HCT116 (cell line): ENCODE data around the gene ATOH8. TPM values are rescaled to one million over a fixed set of nuclear protein-coding genes. Genes with fewer than 3 reads are reported as not detected.
A peak's percentile ranks its signal among the peaks of the same experiment; 100 is the strongest.

Experiments
- ATAC-seq: fragments of 200-7000 bp; cut with Tn5 transposase; 2 replicates; pipeline ENCODE4 v1.9.1; 2020; ENCODE audit warnings: mild to moderate bottlenecking, moderate library complexity
- BruUV-seq: library from RNA; stranded (reverse); fragments of 400-500 nt; replicated peaks from 2 replicates; lab custom pipeline; 2021; lab: Mats Ljungman, UMichigan
- CTCF ChIA-PET: fragments of 300-600 bp; sonication (Branson Sonifier 250); formaldehyde crosslinking; loops from one replicate; lab custom pipeline; 2021; ENCODE audit warnings: antibody characterized with exemption; lab: Charles Lee
- POLR2A ChIA-PET: fragments of 300-600, 350-600 bp; sonication (Branson Sonifier 250); formaldehyde crosslinking; loops from one replicate; lab custom pipeline; 2021; ENCODE audit warnings: antibody characterized with exemption; lab: Charles Lee
- RAD21 ChIA-PET, 2 experiments: fragments of 300-600 bp; sonication (Branson Sonifier 250); formaldehyde crosslinking; loops; one replicate each; lab custom pipeline; 2023; ENCODE audit warnings: low total read pairs in 2 of 2; ENCODE audit not compliant: uncharacterized antibody in 2 of 2, unreplicated experiment in 2 of 2, low non-redundant PET in 1 of 2; lab: Charles Lee
- DNase-seq: peaks from one replicate; pipeline ENCODE4 v3.0.0-alpha.2; 2010; ENCODE audit warnings: low read depth, low spot score
- H2AFZ ChIP-seq: fragments of 200-600 bp; shearing (Covaris generic), sonication (generic); 2 replicates; pipeline ENCODE4 v1.6.1; 2017; ENCODE audit warnings: low read depth, mixed run types, mixed read lengths, antibody characterized with exemption, low read length; ENCODE audit not compliant: poor library complexity, severe bottlenecking
- H3K27ac ChIP-seq: 2 replicates; pipeline ENCODE4 v1.5.1; 2012; ENCODE audit warnings: low read depth, low read length
- H3K27me3 ChIP-seq: fragments of 200-600 bp; sonication (generic); 2 replicates; pipeline ENCODE4 v1.6.1; 2016; ENCODE audit warnings: mixed run types, low read length, mixed read lengths; ENCODE audit not compliant: insufficient read depth
- H3K36me3 ChIP-seq, 2 experiments: fragments of 200-500 bp in 1 of 2; fragments of 200-600 bp in 1 of 2; sonication (Bioruptor generic) in 1 of 2; sonication (generic) in 1 of 2; 2 replicates each; pipeline versions ENCODE4 v1.5.1 to v1.6.1; 2014 to 2016; ENCODE audit warnings: low read length in 2 of 2, inconsistent platforms in 1 of 2, mixed read lengths in 1 of 2, mixed run types in 1 of 2; ENCODE audit not compliant: insufficient read depth in 2 of 2, control insufficient read depth in 1 of 2
- H3K4me1 ChIP-seq, 2 experiments: fragments of 200-600 bp in 1 of 2; sonication (generic) in 1 of 2; 2 replicates each; pipeline versions ENCODE4 v1.5.1 to v1.6.1; 2012 to 2017; ENCODE audit warnings: low read length in 2 of 2, inconsistent platforms in 1 of 2, mild to moderate bottlenecking in 1 of 2, mixed read lengths in 1 of 2, mixed run types in 1 of 2, moderate library complexity in 1 of 2; ENCODE audit not compliant: insufficient read depth in 2 of 2, control insufficient read depth in 1 of 2
- H3K4me2 ChIP-seq: fragments of 200-600 bp; sonication (generic); 2 replicates; pipeline ENCODE4 v1.6.1; 2017; ENCODE audit warnings: mixed run types, low read length, mixed read lengths
- H3K4me3 ChIP-seq, 2 experiments: fragments of 200-600 bp in 1 of 2; sonication (generic) in 1 of 2; replicated peaks in 1 of 2; 2 replicates each; pipeline ENCODE4 v1.5.1; 2011 to 2016; ENCODE audit warnings: low read length in 2 of 2, control low read depth in 1 of 2, low read depth in 1 of 2, mild to moderate bottlenecking in 1 of 2, mixed read lengths in 1 of 2, mixed run types in 1 of 2
- H3K79me2 ChIP-seq: fragments of 200-600 bp; sonication (generic); 2 replicates; pipeline ENCODE4 v1.6.1; 2017; ENCODE audit warnings: mild to moderate bottlenecking, mixed run types, low read length, moderate library complexity, mixed read lengths; ENCODE audit not compliant: insufficient read depth
- H3K9ac ChIP-seq: fragments of 200-600 bp; sonication (generic); 2 replicates; pipeline ENCODE4 v1.6.1; 2016; ENCODE audit warnings: low read length, mixed read lengths
- H3K9me2 ChIP-seq: fragments of 200-600 bp; sonication (generic), shearing (Covaris generic); 2 replicates; pipeline ENCODE4 v1.6.1; 2017; ENCODE audit warnings: mixed run types, mild to moderate bottlenecking, moderate library complexity; ENCODE audit not compliant: insufficient read depth
- H3K9me3 ChIP-seq, 2 experiments: fragments of 200-500 bp in 1 of 2; fragments of 200-600 bp in 1 of 2; sonication (Bioruptor generic) in 1 of 2; sonication (generic) in 1 of 2; 2 replicates each; pipeline ENCODE4 v1.6.1; 2014 to 2017; ENCODE audit warnings: low read length in 2 of 2, mixed read lengths in 2 of 2, inconsistent platforms in 1 of 2, low read depth in 1 of 2, mild to moderate bottlenecking in 1 of 2, mixed run types in 1 of 2, moderate library complexity in 1 of 2; ENCODE audit not compliant: control insufficient read depth in 1 of 2, insufficient read depth in 1 of 2
- H4K20me1 ChIP-seq: fragments of 200-600 bp; sonication (generic), shearing (Covaris generic); 2 replicates; pipeline ENCODE4 v1.6.1; 2017; ENCODE audit warnings: mixed run types, mild to moderate bottlenecking, moderate library complexity; ENCODE audit not compliant: insufficient read depth
- EGR1 ChIP-seq: IDR thresholded peaks from 2 replicates; pipeline ENCODE4 v1.6.1; 2012; ENCODE audit warnings: low read depth
- JUND ChIP-seq: IDR thresholded peaks from 2 replicates; pipeline ENCODE4 v1.6.1; 2012
- SIN3A ChIP-seq: IDR thresholded peaks from 2 replicates; pipeline ENCODE4 v1.6.1; 2012; ENCODE audit warnings: low read depth
- SRF ChIP-seq: IDR thresholded peaks from 2 replicates; pipeline ENCODE4 v1.6.1; 2012; ENCODE audit warnings: low read depth
- ZBTB33 ChIP-seq: IDR thresholded peaks from 2 replicates; pipeline ENCODE4 v1.6.1; 2011; ENCODE audit warnings: mild to moderate bottlenecking, low read length, moderate library complexity; ENCODE audit not compliant: insufficient replicate concordance; ENCODE audit errors: extremely low read depth
- ZFX ChIP-seq: fragments of 450-650 bp; IDR thresholded peaks from 2 replicates; pipeline ENCODE4 v1.6.1; 2017
- intact Hi-C: fragments of 100-400 bp; cut with micrococcal nuclease; formaldehyde crosslinking; loops from 2 replicates; pipeline ENCODE4 v1.10.0; 2022
- total RNA-seq: library from RNA; stranded (reverse); gene quantifications from one replicate; pipeline ENCODE4 v1.2.1, GENCODE V29; 2021; ENCODE audit not compliant: unreplicated experiment
- TF ChIP-seq, protein P1 (sequence below): IDR thresholded peaks from 2 replicates; pipeline ENCODE4 v1.6.1; 2012; ENCODE audit warnings: low read depth
- TF ChIP-seq, protein P2 (sequence below), 3 experiments: fragments of 200-600 bp in 1 of 3; sonication (generic) in 1 of 3; IDR thresholded peaks in 2 of 3; conservative IDR thresholded peaks in 1 of 3; 2 replicates each; pipeline ENCODE4 v1.5.1; 2012 to 2017; ENCODE audit warnings: low read depth in 2 of 3, low read length in 2 of 3, antibody characterized with exemption in 1 of 3, borderline replicate concordance in 1 of 3, control low read depth in 1 of 3, mild to moderate bottlenecking in 1 of 3, mixed read lengths in 1 of 3, mixed run types in 1 of 3, moderate library complexity in 1 of 3; ENCODE audit not compliant: insufficient read depth in 1 of 3

ATOH8 gene
- total RNA-seq, 1 experiment from 2014 or later, result 0.74 TPM

GRCh38 chr2:85830645-85831044 is 76.9 kb downstream of the ATOH8 start:
- no peak for DNase-seq
- POLR2A ChIA-PET, result no interaction called here
- TF ChIP-seq JUND (no peak), ZFX (no peak), ZBTB33 (no peak), EGR1 (no peak), SRF (no peak), SIN3A (no peak)
- TF ChIP-seq, protein P1, sequence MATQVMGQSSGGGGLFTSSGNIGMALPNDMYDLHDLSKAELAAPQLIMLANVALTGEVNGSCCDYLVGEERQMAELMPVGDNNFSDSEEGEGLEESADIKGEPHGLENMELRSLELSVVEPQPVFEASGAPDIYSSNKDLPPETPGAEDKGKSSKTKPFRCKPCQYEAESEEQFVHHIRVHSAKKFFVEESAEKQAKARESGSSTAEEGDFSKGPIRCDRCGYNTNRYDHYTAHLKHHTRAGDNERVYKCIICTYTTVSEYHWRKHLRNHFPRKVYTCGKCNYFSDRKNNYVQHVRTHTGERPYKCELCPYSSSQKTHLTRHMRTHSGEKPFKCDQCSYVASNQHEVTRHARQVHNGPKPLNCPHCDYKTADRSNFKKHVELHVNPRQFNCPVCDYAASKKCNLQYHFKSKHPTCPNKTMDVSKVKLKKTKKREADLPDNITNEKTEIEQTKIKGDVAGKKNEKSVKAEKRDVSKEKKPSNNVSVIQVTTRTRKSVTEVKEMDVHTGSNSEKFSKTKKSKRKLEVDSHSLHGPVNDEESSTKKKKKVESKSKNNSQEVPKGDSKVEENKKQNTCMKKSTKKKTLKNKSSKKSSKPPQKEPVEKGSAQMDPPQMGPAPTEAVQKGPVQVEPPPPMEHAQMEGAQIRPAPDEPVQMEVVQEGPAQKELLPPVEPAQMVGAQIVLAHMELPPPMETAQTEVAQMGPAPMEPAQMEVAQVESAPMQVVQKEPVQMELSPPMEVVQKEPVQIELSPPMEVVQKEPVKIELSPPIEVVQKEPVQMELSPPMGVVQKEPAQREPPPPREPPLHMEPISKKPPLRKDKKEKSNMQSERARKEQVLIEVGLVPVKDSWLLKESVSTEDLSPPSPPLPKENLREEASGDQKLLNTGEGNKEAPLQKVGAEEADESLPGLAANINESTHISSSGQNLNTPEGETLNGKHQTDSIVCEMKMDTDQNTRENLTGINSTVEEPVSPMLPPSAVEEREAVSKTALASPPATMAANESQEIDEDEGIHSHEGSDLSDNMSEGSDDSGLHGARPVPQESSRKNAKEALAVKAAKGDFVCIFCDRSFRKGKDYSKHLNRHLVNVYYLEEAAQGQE, result no peak
- TF ChIP-seq, protein P2, sequence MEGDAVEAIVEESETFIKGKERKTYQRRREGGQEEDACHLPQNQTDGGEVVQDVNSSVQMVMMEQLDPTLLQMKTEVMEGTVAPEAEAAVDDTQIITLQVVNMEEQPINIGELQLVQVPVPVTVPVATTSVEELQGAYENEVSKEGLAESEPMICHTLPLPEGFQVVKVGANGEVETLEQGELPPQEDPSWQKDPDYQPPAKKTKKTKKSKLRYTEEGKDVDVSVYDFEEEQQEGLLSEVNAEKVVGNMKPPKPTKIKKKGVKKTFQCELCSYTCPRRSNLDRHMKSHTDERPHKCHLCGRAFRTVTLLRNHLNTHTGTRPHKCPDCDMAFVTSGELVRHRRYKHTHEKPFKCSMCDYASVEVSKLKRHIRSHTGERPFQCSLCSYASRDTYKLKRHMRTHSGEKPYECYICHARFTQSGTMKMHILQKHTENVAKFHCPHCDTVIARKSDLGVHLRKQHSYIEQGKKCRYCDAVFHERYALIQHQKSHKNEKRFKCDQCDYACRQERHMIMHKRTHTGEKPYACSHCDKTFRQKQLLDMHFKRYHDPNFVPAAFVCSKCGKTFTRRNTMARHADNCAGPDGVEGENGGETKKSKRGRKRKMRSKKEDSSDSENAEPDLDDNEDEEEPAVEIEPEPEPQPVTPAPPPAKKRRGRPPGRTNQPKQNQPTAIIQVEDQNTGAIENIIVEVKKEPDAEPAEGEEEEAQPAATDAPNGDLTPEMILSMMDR (IDR thresholded peaks at IDR 0.05 in 2 of 3, conservative IDR thresholded peaks at IDR 0.05 in 1 of 3; ENCODE audit: borderline replicate concordance in 1 of 3, insufficient read depth in 1 of 3, low read depth in 2 of 3, low read length in 2 of 3), result peak; percentile 20 to 22 (median 20); a peak in 3 of 6 replicates
- TF ChIP-seq, all 23 proteins: peak for 1
- Histone ChIP-seq H3K9me3 (no peaks in the 10 kb centered on the region; a peak in 1 of 4 replicates), H3K4me2 (no peak overlapping the region), H3K27ac (no peak overlapping the region), H3K9ac (no peak overlapping the region), H3K27me3 (no peaks in the 10 kb centered on the region), H3K4me1 (peaks cover 3 to 5% of the 10 kb centered on the region in 2 experiments; a peak in 1 of 4 replicates), H2AFZ (no peak overlapping the region), H3K36me3 (no peaks in the 10 kb centered on the region), H3K9me2 (no peaks in the 10 kb centered on the region), H3K79me2 (no peaks in the 10 kb centered on the region), H3K4me3 (no peak overlapping the region), H4K20me1 (no peaks in the 10 kb centered on the region)
- no TSS peak for BruUV-seq
- intact Hi-C loops, result loop anchor here (2.0 kb wide), 1 partner anchor 186 kb away; no protein-coding TSS in a partner anchor
- ATAC-seq, result peak; percentile 51
- ChIA-PET RAD21 (interaction anchor here in 1 of 2 experiments (0.7 to 1.3 kb wide), 2 partner anchors 249 to 286 kb away, joined by 3 to 6 read pairs; no protein-coding TSS in a partner anchor), CTCF (interaction anchor here (1.8 kb wide), 1 partner anchor 250 kb away, joined by 5 read pairs; no protein-coding TSS in a partner anchor)
